ENCODE data around the gene SLTM. TPM values are rescaled to one million over a fixed set of nuclear protein-coding genes. Genes with fewer than 3 reads are reported as not detected.

The SLTM gene
- polyA plus RNA-seq, 1 donor (not counting 4 experiments of a cell fraction or from before 2014, with no cell fraction given), result 58.9 TPM

- no peaks in the 10 kb centered on the region for H3K79me2 ChIP-seq (ENCODE audit: control insufficient read depth, insufficient read depth, low read length)
- TF ChIP-seq CTCF (optimal IDR thresholded peaks at IDR 0.05 in 1 of 3, IDR thresholded peaks at IDR 0.05 in 1 of 3, conservative IDR thresholded peaks at IDR 0.05 in 1 of 3; ENCODE audit: extremely low read depth in 1 of 3, insufficient read depth in 2 of 3, low read length in 3 of 3), result no peak
- no peak overlapping the region for H3K9ac ChIP-seq (ENCODE audit: control insufficient read depth, extremely low read depth, insufficient read depth, low read length)
- no peak overlapping the region for H3K4me3 ChIP-seq (ENCODE audit: control insufficient read depth in 2 of 3, extremely low read depth in 1 of 3, insufficient read depth in 2 of 3, low read depth in 1 of 3, low read length in 3 of 3)
- no peaks in the 10 kb centered on the region for H3K27me3 ChIP-seq (ENCODE audit: control insufficient read depth, extremely low read depth, insufficient read depth, low read length)
- DNase-seq (ENCODE audit: low read depth, low spot score), result no peak
- no peak overlapping the region for H3K27ac ChIP-seq (ENCODE audit: control insufficient read depth, insufficient read depth, low read length)
- no peak overlapping the region for H2AFZ ChIP-seq (ENCODE audit: control insufficient read depth, low read length)
- no peak overlapping the region for H3K4me2 ChIP-seq (ENCODE audit: control insufficient read depth, extremely low read depth, insufficient read depth, low read depth, low read length)
- peaks cover 2% of the 10 kb centered on the region for H3K9me1 ChIP-seq (ENCODE audit: control insufficient read depth, extremely low read depth, insufficient read depth, low read length)
- dilution Hi-C loops (cut with MboI; ENCODE audit: extremely low pct_ligation_motif_present, low sequenced_read_pairs), result no loop called here
- no peaks in the 10 kb centered on the region for H3K9me3 ChIP-seq (ENCODE audit: control insufficient read depth, low read depth, low read length)
- no peaks in the 10 kb centered on the region for H4K20me1 ChIP-seq (ENCODE audit: control insufficient read depth, extremely low read depth, insufficient read depth, low read length)
- H3K4me1 ChIP-seq (ENCODE audit: control insufficient read depth, extremely low read depth, insufficient read depth, low read length), result no peaks in the 10 kb centered on the region
- H3K36me3 ChIP-seq (ENCODE audit: control insufficient read depth in 2 of 2, extremely low read depth in 1 of 2, insufficient read depth in 2 of 2, low read length in 2 of 2), result peaks cover 3 to 12% of the 10 kb centered on the region in 2 experiments
- no peak for FAIRE-seq
Measured at GRCh38 chr15:58830556-58830955, 102.9 kb downstream of the SLTM start.

Small RNA genes lying within 50 kb of the gene (small RNA-seq; reads per million reads assigned to genes)
- 0 reads per million in 3 experiments for gene ZNF444P1 (ENCODE audit: insufficient read length in 3 of 3, low read depth in 3 of 3, low replicate concordance in 1 of 3)

Other genes with a start within 250 kb of the SLTM start
- gene ADAM10, start 184.0 kb downstream of the SLTM start, polyA plus RNA-seq, result 127 to 198 TPM (median 139 TPM) in 3 replicates
- 6.1 to 11.2 TPM (median 6.8 TPM) in 3 replicates for gene MINDY2, start 162.4 kb downstream of the SLTM start, polyA plus RNA-seq
- gene RNF111, start 54.0 kb upstream of the SLTM start, polyA plus RNA-seq, result 20.4 to 31.2 TPM (median 27.4 TPM) in 3 replicates
- gene CCNB2, start 171.5 kb upstream of the SLTM start, polyA plus RNA-seq, result 5.5 to 36.9 TPM (median 32.4 TPM) in 3 replicates

Measured in keratinocyte (primary cell).